ENCODE measurements around the gene DMWD.

Gene DMWD

GRCh38 chr19:45739498-45740439, 52.9 kb downstream of the DMWD start:
- DNase-seq, result no peak

DNA sequence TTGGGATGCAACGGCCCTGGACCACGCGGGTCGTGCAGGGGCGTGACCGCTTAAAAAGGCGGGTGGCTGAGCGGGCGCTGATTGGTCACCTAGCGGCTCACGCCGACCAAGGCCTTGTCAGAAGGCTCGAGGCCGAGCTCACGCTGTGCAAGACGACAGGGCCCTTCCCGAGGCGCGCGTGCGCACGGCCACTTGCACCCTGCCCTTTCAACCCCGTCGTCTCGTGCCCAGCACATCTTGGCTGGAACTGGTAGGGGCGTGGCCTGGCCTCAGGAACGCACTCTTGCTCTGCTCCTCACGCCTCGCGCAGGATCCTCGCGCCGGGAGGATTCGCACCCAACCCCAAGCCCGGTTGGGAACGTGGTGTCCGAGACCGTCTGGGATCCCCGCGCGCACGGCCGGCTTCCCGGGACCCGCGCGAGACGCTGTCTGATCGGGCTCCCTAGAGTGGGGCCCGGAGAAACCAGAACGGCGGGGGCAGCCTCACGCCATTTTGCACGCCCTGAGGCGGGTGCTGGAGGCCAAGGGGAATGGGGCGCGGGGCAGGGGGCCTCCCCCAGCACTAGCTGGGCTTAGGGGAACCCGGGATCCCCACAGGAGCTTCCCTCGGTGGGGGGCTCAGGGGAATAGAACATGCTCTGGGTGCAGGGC, 59.4 kb downstream of the DMWD start, which contains the start of gene MEIOSIN:
MEIOSIN (plus strand) TSS at position 280 of the 651 bp plus-strand sequence. CDS start 1,938 bp downstream, outside the sequence.
- no peak for DNase-seq
